Loucy (cell line): ENCODE data around the gene GPC5.

Experiments
- H2AFZ ChIP-seq: fragments of 200-600 bp; sonication (generic); 2 replicates; pipeline ENCODE4 v1.6.0; 2016; ENCODE audit warnings: antibody characterized with exemption, mild to moderate bottlenecking, low read length, moderate library complexity
- H3F3A ChIP-seq: fragments of 200-600 bp; 2 replicates; pipeline ENCODE4 v1.6.0; 2016; ENCODE audit warnings: antibody characterized with exemption, low read depth, mild to moderate bottlenecking
- H3K27me3 ChIP-seq: fragments of 200-600 bp; sonication (generic); 2 replicates; pipeline ENCODE4 v1.6.1; 2014; ENCODE audit warnings: low read length, mild to moderate bottlenecking; ENCODE audit not compliant: insufficient read depth, poor library complexity, severe bottlenecking
- H3K36me3 ChIP-seq: fragments of 200-600 bp; sonication (generic); 2 replicates; pipeline ENCODE4 v1.6.1; 2016; ENCODE audit warnings: low read length; ENCODE audit not compliant: insufficient read depth
- H3K4me1 ChIP-seq: fragments of 200-600 bp; sonication (generic); 2 replicates; pipeline ENCODE4 v1.5.1; 2014; ENCODE audit warnings: low read length, mild to moderate bottlenecking; ENCODE audit not compliant: insufficient read depth, poor library complexity, severe bottlenecking
- H3K4me2 ChIP-seq: fragments of 200-600 bp; sonication (generic); 2 replicates; pipeline ENCODE4 v1.6.0; 2014; ENCODE audit warnings: antibody characterized with exemption, low read length, low read depth, mild to moderate bottlenecking; ENCODE audit not compliant: poor library complexity, severe bottlenecking
- H3K4me3 ChIP-seq: fragments of 200-600 bp; sonication (generic); 2 replicates; pipeline ENCODE4 v1.5.1; 2014; ENCODE audit warnings: low read length, mild to moderate bottlenecking, mixed read lengths; ENCODE audit not compliant: poor library complexity, severe bottlenecking
- H3K79me2 ChIP-seq: fragments of 200-600 bp; sonication (generic); 2 replicates; pipeline ENCODE4 v1.6.1; 2014; ENCODE audit warnings: low read length; ENCODE audit not compliant: insufficient read depth
- H3K9ac ChIP-seq: fragments of 200-600 bp; sonication (generic); 2 replicates; pipeline ENCODE4 v1.6.0; 2014; ENCODE audit warnings: mild to moderate bottlenecking, low read depth, low read length, moderate library complexity; ENCODE audit not compliant: poor library complexity, severe bottlenecking
- H3K9me2 ChIP-seq: fragments of 200-600 bp; sonication (generic); replicated peaks from 2 replicates; pipeline ENCODE4 v1.6.1; 2016; ENCODE audit warnings: low read depth, low read length, mixed read lengths
- H3K9me3 ChIP-seq: fragments of 200-600 bp; sonication (generic); 2 replicates; pipeline ENCODE4 v1.6.1; 2014; ENCODE audit warnings: mild to moderate bottlenecking, antibody characterized with exemption, low read length, low read depth; ENCODE audit not compliant: insufficient read depth
- H4K20me1 ChIP-seq: fragments of 200-600 bp; sonication (generic); 2 replicates; pipeline ENCODE4 v1.6.0; 2014; ENCODE audit warnings: antibody characterized with exemption, low read length, mild to moderate bottlenecking; ENCODE audit not compliant: insufficient read depth, poor library complexity, severe bottlenecking
- EZH2phosphoT487 ChIP-seq: fragments of 200-600 bp; IDR thresholded peaks from 2 replicates; pipeline ENCODE4 v1.6.1; 2018; ENCODE audit warnings: antibody characterized with exemption, mild to moderate bottlenecking, moderate library complexity, borderline replicate concordance
- TF ChIP-seq, protein P1 (sequence below): fragments of 200-600 bp; sonication (generic); conservative IDR thresholded peaks from 2 replicates; pipeline ENCODE4 v1.5.1; 2014; ENCODE audit warnings: mild to moderate bottlenecking, antibody characterized with exemption, low read length

GPC5 gene

DNA sequence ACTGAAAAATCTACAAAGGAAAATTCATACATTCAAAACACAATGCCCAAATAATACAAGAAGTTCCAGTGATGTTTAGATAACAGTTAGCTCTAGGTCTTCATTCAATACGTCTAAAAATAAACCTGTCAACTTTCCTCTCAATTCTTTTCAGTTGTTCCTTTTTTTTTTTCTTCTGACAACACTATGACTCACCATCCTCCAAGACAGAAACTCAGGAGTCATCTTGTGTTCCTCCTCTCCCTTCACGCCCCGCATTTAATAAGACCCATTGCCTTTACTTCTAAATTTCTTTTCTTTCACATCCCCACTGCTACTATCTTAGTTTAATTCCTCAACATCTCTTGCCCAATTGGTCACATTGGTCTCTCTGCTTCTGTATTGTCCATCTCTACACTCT, 759.9 kb downstream of the GPC5 start:
- H3K4me2 ChIP-seq, result no peak overlapping the region
- no peak for TF ChIP-seq EZH2phosphoT487
- TF ChIP-seq, protein P1, sequence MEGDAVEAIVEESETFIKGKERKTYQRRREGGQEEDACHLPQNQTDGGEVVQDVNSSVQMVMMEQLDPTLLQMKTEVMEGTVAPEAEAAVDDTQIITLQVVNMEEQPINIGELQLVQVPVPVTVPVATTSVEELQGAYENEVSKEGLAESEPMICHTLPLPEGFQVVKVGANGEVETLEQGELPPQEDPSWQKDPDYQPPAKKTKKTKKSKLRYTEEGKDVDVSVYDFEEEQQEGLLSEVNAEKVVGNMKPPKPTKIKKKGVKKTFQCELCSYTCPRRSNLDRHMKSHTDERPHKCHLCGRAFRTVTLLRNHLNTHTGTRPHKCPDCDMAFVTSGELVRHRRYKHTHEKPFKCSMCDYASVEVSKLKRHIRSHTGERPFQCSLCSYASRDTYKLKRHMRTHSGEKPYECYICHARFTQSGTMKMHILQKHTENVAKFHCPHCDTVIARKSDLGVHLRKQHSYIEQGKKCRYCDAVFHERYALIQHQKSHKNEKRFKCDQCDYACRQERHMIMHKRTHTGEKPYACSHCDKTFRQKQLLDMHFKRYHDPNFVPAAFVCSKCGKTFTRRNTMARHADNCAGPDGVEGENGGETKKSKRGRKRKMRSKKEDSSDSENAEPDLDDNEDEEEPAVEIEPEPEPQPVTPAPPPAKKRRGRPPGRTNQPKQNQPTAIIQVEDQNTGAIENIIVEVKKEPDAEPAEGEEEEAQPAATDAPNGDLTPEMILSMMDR, result no peak
- no peaks in the 10 kb centered on the region for H3K9me2 ChIP-seq
- no peaks in the 10 kb centered on the region for H3F3A ChIP-seq
- no peak overlapping the region for H2AFZ ChIP-seq
- no peaks in the 10 kb centered on the region for H3K27me3 ChIP-seq
- no peak overlapping the region for H3K4me3 ChIP-seq
- no peak overlapping the region for H3K9ac ChIP-seq
- no peaks in the 10 kb centered on the region for H3K36me3 ChIP-seq
- H3K79me2 ChIP-seq, result no peaks in the 10 kb centered on the region
- no peaks in the 10 kb centered on the region for H3K9me3 ChIP-seq
- no peaks in the 10 kb centered on the region for H3K4me1 ChIP-seq
- no peaks in the 10 kb centered on the region for H4K20me1 ChIP-seq

DNA sequence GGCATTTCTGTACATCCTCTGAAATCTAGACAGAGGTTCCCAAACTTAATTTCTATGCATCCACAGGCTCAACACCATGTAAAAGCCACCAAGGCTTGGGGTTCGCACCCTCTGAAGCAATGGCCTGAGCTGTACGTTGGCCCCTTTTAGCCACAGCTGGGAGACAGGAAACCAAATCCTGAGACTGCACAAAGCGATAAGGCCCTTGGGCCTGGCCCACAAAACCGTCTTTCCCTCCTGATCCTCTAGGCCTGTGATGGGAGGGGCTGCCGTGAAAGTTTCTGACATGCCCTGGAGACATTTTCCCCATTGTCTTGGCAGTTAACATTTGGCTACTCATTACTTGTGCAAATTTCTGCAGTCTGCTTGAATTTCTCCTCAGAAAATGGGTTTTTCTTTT, 766.4 kb downstream of the GPC5 start:
- no peaks in the 10 kb centered on the region for H4K20me1 ChIP-seq
- H3K9me3 ChIP-seq, result no peaks in the 10 kb centered on the region
- no peak overlapping the region for H3K4me3 ChIP-seq
- H3K4me2 ChIP-seq, result no peak overlapping the region
- H3K27me3 ChIP-seq, result no peaks in the 10 kb centered on the region
- H3F3A ChIP-seq, result no peaks in the 10 kb centered on the region
- H2AFZ ChIP-seq, result no peak overlapping the region
- H3K4me1 ChIP-seq, result no peaks in the 10 kb centered on the region
- H3K79me2 ChIP-seq, result no peaks in the 10 kb centered on the region
- no peak for TF ChIP-seq EZH2phosphoT487
- TF ChIP-seq, protein P1, result no peak
- H3K9ac ChIP-seq, result no peak overlapping the region
- H3K36me3 ChIP-seq, result no peaks in the 10 kb centered on the region
- H3K9me2 ChIP-seq, result no peaks in the 10 kb centered on the region

DNA sequence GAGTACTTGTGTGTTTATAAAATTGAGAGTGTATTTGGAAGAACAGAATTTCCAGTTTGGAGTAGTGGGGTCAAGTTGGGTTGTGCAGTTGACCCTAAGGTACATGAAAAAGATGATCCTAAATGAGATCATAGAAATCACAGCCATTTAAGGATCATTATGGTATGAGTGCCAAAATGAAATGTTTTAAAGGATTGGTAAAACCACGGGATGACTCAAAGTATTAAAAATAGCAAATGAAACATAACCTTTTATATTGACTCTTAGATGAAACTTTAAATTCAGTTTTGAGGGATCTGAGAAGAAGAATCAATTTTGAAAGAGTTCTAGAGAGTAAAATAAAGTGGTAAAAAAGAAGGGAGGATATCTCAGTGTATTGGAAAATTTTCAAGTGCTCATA, 773.8 kb downstream of the GPC5 start:
- Histone ChIP-seq H3K4me3 (no peak overlapping the region), H4K20me1 (no peaks in the 10 kb centered on the region), H3K27me3 (no peaks in the 10 kb centered on the region), H3K9me2 (no peaks in the 10 kb centered on the region), H2AFZ (no peak overlapping the region), H3K9ac (no peak overlapping the region), H3K36me3 (no peaks in the 10 kb centered on the region), H3K4me2 (no peak overlapping the region), H3K79me2 (no peaks in the 10 kb centered on the region), H3K9me3 (no peaks in the 10 kb centered on the region), H3F3A (no peaks in the 10 kb centered on the region), H3K4me1 (no peaks in the 10 kb centered on the region)
- TF ChIP-seq, protein P1, result no peak
- TF ChIP-seq EZH2phosphoT487, result no peak
